ENCODE results near the gene TBC1D14. TPM values are rescaled to one million over a fixed set of nuclear protein-coding genes. Genes with fewer than 3 reads are reported as not detected.

The TBC1D14 gene
- total and polyA plus RNA-seq, 5 donors from 2014 or later, result 46.6 to 67.7 (median 52.2) TPM

DNA sequence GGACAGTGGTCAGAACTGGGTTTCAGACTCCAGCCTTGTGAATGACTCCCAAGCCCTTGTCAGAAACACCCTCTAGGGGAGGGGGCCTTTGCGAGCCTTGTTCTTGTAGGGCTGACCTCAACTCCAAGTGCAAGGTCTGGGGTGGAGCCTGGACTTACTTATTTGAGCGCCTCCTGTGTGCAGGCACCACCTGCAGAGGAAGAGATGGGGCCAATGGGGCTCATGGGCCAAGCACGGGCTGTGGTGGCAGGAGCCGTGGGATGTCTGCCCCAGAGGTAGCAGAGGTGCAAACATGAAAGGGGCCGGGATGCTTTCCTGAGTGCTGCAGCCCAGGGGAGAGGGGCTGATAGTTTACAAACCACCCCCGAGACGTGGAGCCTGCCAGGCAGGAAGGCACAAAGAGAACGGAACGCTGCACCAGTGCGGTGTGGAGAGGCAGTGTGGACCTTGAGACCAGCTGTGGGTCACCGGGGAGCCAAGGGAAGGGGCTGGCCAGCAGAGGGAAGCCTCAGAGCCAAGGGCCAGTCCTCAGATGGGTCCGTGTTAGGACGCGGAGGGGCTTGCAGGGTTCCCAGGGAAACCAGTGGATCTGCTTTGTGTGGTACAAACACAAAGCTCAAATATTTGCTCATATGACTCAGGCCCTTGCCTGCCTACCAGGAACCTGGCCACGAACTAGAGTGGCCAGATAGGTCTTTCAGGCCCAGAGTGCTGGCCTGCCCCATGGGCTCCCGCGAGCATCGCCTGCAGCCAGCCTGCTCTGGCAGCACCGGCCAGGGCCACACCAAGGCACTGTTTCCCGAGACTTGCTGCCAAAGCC lies 124.8 kb downstream of the TBC1D14 start:
- Histone ChIP-seq H3K4me3 (ENCODE audit: low read depth, low read length) (no peak overlapping the region), H3K36me3 (ENCODE audit: control insufficient read depth, insufficient read depth, low read length) (peaks cover 32% of the 10 kb centered on the region), H3K27me3 (ENCODE audit: control insufficient read depth, insufficient read depth, low read length) (no peaks in the 10 kb centered on the region), H3K9me3 (ENCODE audit: control insufficient read depth in 2 of 2, low read length in 2 of 2) (no peaks in the 10 kb centered on the region), H3K4me1 (ENCODE audit: control insufficient read depth, insufficient read depth, low read length, poor library complexity, severe bottlenecking) (no peaks in the 10 kb centered on the region), H3K27ac (ENCODE audit: insufficient read depth, low read length, poor library complexity, severe bottlenecking) (no peak overlapping the region)
- Mint-ChIP-seq H3K36me3 (peaks cover 14% of the 10 kb centered on the region), H3K27me3 (peaks cover 4% of the 10 kb centered on the region), H3K27ac (no peak overlapping the region), H3K4me3 (no peak overlapping the region), H3K9me3 (no peaks in the 10 kb centered on the region), H3K4me1 (peaks cover 0 to 17% (median 9%) of the 10 kb centered on the region in 4 donors)
- DNase-seq (no peak), ATAC-seq (ENCODE audit: low read depth in 2 of 2) (no peak)

DNA sequence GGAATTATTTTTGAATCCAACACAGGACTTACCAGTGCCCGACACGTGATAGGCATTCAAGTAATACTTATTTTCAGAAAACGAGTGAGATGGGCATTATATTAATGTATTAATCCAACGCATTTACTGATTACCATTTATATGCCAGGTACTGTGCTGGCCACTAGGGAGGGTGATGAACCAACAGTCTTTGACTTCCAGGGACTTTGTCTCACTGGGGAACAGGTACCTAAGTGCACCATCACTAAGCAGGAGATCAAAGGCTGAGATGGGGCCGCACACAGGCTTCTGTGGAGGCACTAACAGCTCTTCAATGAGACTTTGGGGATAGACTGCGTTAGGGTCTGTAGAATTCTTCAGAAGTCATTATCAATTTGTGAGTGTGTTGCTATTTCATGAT lies 127.8 kb downstream of the TBC1D14 start:
- Mint-ChIP-seq H3K4me1 (peaks cover 2 to 20% (median 15%) of the 10 kb centered on the region in 4 donors), H3K27me3 (no peaks in the 10 kb centered on the region), H3K9me3 (no peaks in the 10 kb centered on the region), H3K36me3 (peaks cover under 1% of the 10 kb centered on the region), H3K27ac (peak overlapping the region; percentile 23 to 74 (median 70)), H3K4me3 (peak overlapping the region in 1 of 4 donors; percentile 32)
- Histone ChIP-seq H3K36me3 (ENCODE audit: control insufficient read depth, insufficient read depth, low read length) (peaks cover 5% of the 10 kb centered on the region), H3K27me3 (ENCODE audit: control insufficient read depth, insufficient read depth, low read length) (no peaks in the 10 kb centered on the region), H3K4me1 (ENCODE audit: control insufficient read depth, insufficient read depth, low read length, poor library complexity, severe bottlenecking) (peaks cover 4% of the 10 kb centered on the region), H3K27ac (ENCODE audit: insufficient read depth, low read length, poor library complexity, severe bottlenecking) (no peak overlapping the region), H3K4me3 (ENCODE audit: low read depth, low read length) (no peak overlapping the region), H3K9me3 (ENCODE audit: control insufficient read depth in 2 of 2, low read length in 2 of 2) (no peaks in the 10 kb centered on the region)
- peak in 1 of 2 donors; percentile 14 for ATAC-seq (ENCODE audit: low read depth in 2 of 2)
- DNase-seq, result peak in 1 of 3 donors; percentile 29

DNA sequence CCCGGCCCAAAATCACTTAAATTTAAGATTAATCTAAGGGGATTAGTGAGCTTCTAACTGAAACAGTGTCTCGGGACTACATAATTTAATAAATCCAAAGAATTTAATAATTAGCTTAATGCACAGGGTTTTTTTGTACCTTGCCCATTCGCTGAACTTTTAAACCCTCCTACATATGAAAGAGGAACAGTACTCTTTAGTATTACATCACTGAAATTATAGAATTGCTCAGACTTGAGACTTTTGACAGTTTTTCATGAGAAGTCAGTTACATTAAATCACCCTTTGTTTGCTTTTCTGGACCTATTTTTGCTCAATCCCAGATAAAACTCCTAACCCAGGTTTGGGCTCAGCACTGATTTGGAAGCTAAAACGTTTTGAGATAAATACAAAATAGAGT lies 131.1 kb downstream of the TBC1D14 start:
- Mint-ChIP-seq H3K9me3 (no peaks in the 10 kb centered on the region), H3K27me3 (no peaks in the 10 kb centered on the region), H3K4me3 (peak overlapping the region; percentile 68 to 83 (median 81)), H3K4me1 (peaks cover 12 to 38% (median 24%) of the 10 kb centered on the region in 4 donors), H3K36me3 (peaks cover 7% of the 10 kb centered on the region), H3K27ac (no peak overlapping the region)
- no peak for DNase-seq
- Histone ChIP-seq H3K4me1 (ENCODE audit: control insufficient read depth, insufficient read depth, low read length, poor library complexity, severe bottlenecking) (peaks cover 31% of the 10 kb centered on the region), H3K4me3 (ENCODE audit: low read depth, low read length) (no peak overlapping the region), H3K9me3 (ENCODE audit: control insufficient read depth in 2 of 2, low read length in 2 of 2) (no peaks in the 10 kb centered on the region), H3K27me3 (ENCODE audit: control insufficient read depth, insufficient read depth, low read length) (no peaks in the 10 kb centered on the region), H3K36me3 (ENCODE audit: control insufficient read depth, insufficient read depth, low read length) (peaks cover 2% of the 10 kb centered on the region), H3K27ac (ENCODE audit: insufficient read depth, low read length, poor library complexity, severe bottlenecking) (no peak overlapping the region)
- no peak for ATAC-seq (ENCODE audit: low read depth in 2 of 2)

DNA sequence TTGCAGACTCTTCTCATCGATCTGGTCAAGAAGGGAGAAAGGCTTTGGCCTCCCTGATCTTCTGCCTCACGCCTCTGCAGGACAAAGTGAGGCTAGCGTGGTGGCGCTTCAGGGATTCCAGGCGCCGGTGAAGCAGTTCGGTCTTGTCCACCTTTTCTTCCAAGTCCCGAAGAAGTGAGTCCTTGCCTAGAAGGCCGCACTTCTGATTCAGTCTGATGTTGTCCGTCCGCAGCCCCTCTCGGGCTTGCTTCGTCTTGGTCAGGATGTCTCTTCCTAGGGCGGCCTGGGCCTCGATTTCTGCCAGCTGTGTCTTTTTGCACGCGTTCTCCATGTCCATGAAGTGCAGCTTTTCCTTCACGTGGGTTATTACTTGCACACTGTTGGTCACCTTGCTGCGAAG lies 131.6 kb downstream of the TBC1D14 start:
- peak overlapping the region in 2 of 3 donors; percentile 35 to 53 for H3K27ac Mint-ChIP-seq
- no peak for ATAC-seq (ENCODE audit: low read depth in 2 of 2)
- no peaks in the 10 kb centered on the region for H3K27me3 Mint-ChIP-seq
- DNase-seq, result no peak
- peaks cover 7% of the 10 kb centered on the region for H3K36me3 Mint-ChIP-seq
- Histone ChIP-seq H3K36me3 (ENCODE audit: control insufficient read depth, insufficient read depth, low read length) (peaks cover 2% of the 10 kb centered on the region), H3K4me1 (ENCODE audit: control insufficient read depth, insufficient read depth, low read length, poor library complexity, severe bottlenecking) (peaks cover 36% of the 10 kb centered on the region), H3K27me3 (ENCODE audit: control insufficient read depth, insufficient read depth, low read length) (no peaks in the 10 kb centered on the region), H3K4me3 (ENCODE audit: low read depth, low read length) (no peak overlapping the region), H3K27ac (ENCODE audit: insufficient read depth, low read length, poor library complexity, severe bottlenecking) (no peak overlapping the region), H3K9me3 (ENCODE audit: control insufficient read depth in 2 of 2, low read length in 2 of 2) (no peaks in the 10 kb centered on the region)
- H3K4me1 Mint-ChIP-seq, result peaks cover 14 to 42% (median 25%) of the 10 kb centered on the region in 4 donors
- H3K9me3 Mint-ChIP-seq, result no peaks in the 10 kb centered on the region
- peak overlapping the region; percentile 82 to 86 (median 82) for H3K4me3 Mint-ChIP-seq

DNA sequence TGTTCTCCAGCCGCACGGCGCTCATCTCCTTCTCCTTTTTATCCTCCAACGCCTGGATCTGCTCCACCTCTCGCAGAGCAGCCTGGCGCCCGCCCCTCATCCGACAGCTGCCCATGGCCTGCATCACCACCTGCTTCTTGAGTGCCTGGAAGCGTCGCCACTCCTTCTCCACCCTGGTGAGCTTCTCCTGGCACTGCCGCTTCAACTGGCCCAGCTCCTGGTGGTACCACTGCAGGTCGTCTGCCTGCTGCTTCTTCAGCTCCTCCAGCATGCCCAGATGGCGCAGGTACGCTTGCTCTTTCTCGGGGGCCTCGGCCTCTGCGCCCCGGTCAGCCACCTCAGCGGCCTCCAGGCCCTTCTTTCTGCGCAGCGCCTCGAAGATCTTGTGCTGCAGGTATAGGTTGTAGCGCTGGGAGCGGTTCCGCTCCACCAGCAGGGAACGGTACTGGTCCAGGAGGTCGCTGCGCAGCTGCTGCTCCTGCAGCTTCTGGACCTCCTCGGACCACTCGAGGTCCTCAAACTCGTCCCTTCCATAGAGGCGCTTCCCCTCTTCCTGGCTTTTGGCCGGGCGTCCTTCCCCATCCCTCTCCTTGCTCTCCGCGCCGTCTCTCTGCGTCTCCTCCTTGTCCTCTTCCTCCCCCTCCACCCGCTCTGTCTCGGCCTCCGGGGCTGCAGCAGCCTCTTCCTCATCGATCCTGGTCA lies 132.3 kb downstream of the TBC1D14 start:
- Histone ChIP-seq H3K4me3 (ENCODE audit: low read depth, low read length) (peak overlapping the region; percentile 19), H3K4me1 (ENCODE audit: control insufficient read depth, insufficient read depth, low read length, poor library complexity, severe bottlenecking) (peaks cover 43% of the 10 kb centered on the region), H3K27me3 (ENCODE audit: control insufficient read depth, insufficient read depth, low read length) (no peaks in the 10 kb centered on the region), H3K9me3 (ENCODE audit: control insufficient read depth in 2 of 2, low read length in 2 of 2) (no peaks in the 10 kb centered on the region), H3K27ac (ENCODE audit: insufficient read depth, low read length, poor library complexity, severe bottlenecking) (peak overlapping the region; percentile 70), H3K36me3 (ENCODE audit: control insufficient read depth, insufficient read depth, low read length) (peaks cover 2% of the 10 kb centered on the region)
- DNase-seq (peak in 1 of 3 donors; percentile 21), ATAC-seq (ENCODE audit: low read depth in 2 of 2) (no peak)
- Mint-ChIP-seq H3K9me3 (no peaks in the 10 kb centered on the region), H3K36me3 (peaks cover 7% of the 10 kb centered on the region), H3K4me1 (peaks cover 14 to 49% (median 32%) of the 10 kb centered on the region in 4 donors), H3K27ac (peak overlapping the region; percentile 12 to 67 (median 35)), H3K27me3 (no peaks in the 10 kb centered on the region), H3K4me3 (peak overlapping the region; percentile 82 to 86 (median 82))

DNA sequence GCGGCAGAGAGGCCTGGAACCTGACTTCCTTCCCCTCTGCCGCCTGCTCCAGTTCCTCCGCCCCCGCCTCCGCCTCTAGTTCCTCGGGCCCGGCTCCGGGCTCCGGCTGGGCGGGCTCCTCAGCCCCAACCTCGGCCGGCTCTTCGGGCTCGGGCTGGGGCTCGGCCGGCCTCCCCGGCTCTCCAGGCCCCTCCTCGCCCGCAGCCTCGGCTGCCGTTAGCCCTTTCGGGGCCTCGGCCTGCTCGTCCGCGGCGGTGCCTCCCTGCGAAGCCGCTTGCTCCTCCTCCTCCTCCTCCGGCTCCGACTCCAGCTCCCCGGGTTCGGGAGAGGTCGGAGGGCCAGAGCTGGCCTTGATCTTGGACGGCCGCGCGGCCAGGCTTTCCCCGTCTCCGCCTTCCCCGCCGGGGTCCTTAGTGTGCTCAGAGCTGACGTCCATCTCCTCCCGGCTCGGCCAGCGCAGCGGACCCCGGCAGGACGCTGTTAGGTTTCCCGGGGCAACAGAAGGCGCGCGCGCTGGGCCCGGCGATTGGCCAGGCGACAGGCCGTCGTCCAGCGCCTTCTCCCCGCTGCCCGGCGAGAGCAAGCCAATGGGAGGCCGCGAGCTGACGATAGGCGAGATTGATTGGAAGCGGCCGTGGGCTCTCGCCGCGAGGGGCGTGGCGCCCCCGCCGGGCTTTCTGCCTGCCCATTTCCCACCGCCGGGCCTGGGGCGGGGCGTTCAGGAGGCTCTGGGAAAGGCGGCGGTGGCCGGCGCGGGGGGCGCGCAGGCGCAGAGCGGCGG lies 133.1 kb downstream of the TBC1D14 start:
- peak overlapping the region; percentile 70 for H3K27ac ChIP-seq (ENCODE audit: insufficient read depth, low read length, poor library complexity, severe bottlenecking)
- Mint-ChIP-seq H3K27me3 (no peaks in the 10 kb centered on the region), H3K4me1 (peaks cover 9 to 56% (median 35%) of the 10 kb centered on the region in 4 donors), H3K27ac (peak overlapping the region; percentile 64 to 91 (median 83)), H3K9me3 (no peaks in the 10 kb centered on the region), H3K36me3 (peaks cover 12% of the 10 kb centered on the region), H3K4me3 (peak overlapping the region; percentile 82 to 95 (median 90))
- peaks cover 5% of the 10 kb centered on the region for H3K36me3 ChIP-seq (ENCODE audit: control insufficient read depth, insufficient read depth, low read length)
- H3K4me3 ChIP-seq (ENCODE audit: low read depth, low read length), result peak overlapping the region; percentile 19
- H3K4me1 ChIP-seq (ENCODE audit: control insufficient read depth, insufficient read depth, low read length, poor library complexity, severe bottlenecking), result peaks cover 49% of the 10 kb centered on the region
- no peaks in the 10 kb centered on the region for H3K27me3 ChIP-seq (ENCODE audit: control insufficient read depth, insufficient read depth, low read length)
- peak; percentile 88 to 94 (median 90) for DNase-seq
- no peaks in the 10 kb centered on the region for H3K9me3 ChIP-seq (ENCODE audit: control insufficient read depth in 2 of 2, low read length in 2 of 2)
- ATAC-seq (ENCODE audit: low read depth in 2 of 2), result peak; percentile 78 to 79
